CD4-positive, alpha-beta T cell (primary cell): Measurements from ENCODE around the gene SNAPC4. TPM values are rescaled to one million over a fixed set of nuclear protein-coding genes. Genes with fewer than 3 reads are reported as not detected.
A peak's percentile ranks its signal among the peaks of the same experiment; 100 is the strongest.

Experiments
- ATAC-seq: fragments of 200-7000 bp; cut with Tn5 transposase; one replicate; pipeline ENCODE4 v1.10.0; 2022; ENCODE audit warnings: mild to moderate bottlenecking; ENCODE audit not compliant: poor library complexity
- CTCF ChIA-PET: fragments of 350-600 bp; sonication (Branson Sonifier 250); formaldehyde crosslinking; loops from one replicate; lab custom pipeline; 2021; ENCODE audit warnings: antibody characterized with exemption, inconsistent platforms; lab: Charles Lee
- POLR2A ChIA-PET: fragments of 350-600 bp; sonication (Branson Sonifier 250); formaldehyde crosslinking; loops from one replicate; lab custom pipeline; 2021; ENCODE audit warnings: antibody characterized with exemption, inconsistent platforms; lab: Charles Lee
- DNase-seq, 14 experiments: peaks; one replicate each; pipeline ENCODE4 v3.0.0-alpha.2; 2013 to 2020; ENCODE audit warnings: mixed read lengths in 2 of 14
- H3K27ac ChIP-seq, 2 donors: one replicate each; pipeline versions ENCODE4 v1.5.1 to v1.7.0; 2013; ENCODE audit warnings: low read length in 2 of 2, low read depth in 1 of 2, mild to moderate bottlenecking in 1 of 2
- H3K27me3 ChIP-seq, 2 experiments: 1 replicate in 1 of 2; 2 replicates in 1 of 2; pipeline versions ENCODE4 v1.6.1 to v1.7.0; 2013; ENCODE audit warnings: low read length in 2 of 2, control low read depth in 1 of 2, mild to moderate bottlenecking in 1 of 2, moderate library complexity in 1 of 2; ENCODE audit not compliant: insufficient read depth in 2 of 2, control insufficient read depth in 1 of 2
- H3K36me3 ChIP-seq: one replicate; pipeline ENCODE4 v1.6.1; 2013; ENCODE audit warnings: low read length, control low read depth; ENCODE audit not compliant: insufficient read depth
- H3K4me1 ChIP-seq: one replicate; pipeline ENCODE4 v1.6.1; 2013; ENCODE audit warnings: low read length, control low read depth; ENCODE audit not compliant: insufficient read depth
- H3K4me3 ChIP-seq: one replicate; pipeline ENCODE4 v1.5.1; 2013; ENCODE audit warnings: mild to moderate bottlenecking, low read length, moderate library complexity
- H3K9me3 ChIP-seq, 2 experiments: 1 replicate in 1 of 2; 2 replicates in 1 of 2; pipeline versions ENCODE4 v1.6.1 to v1.7.0; 2013; ENCODE audit warnings: low read length in 2 of 2, mild to moderate bottlenecking in 2 of 2, control low read depth in 1 of 2, moderate library complexity in 1 of 2; ENCODE audit not compliant: control insufficient read depth in 1 of 2, insufficient read depth in 1 of 2
- H3K27ac Mint-ChIP-seq: one replicate; pipeline ENCODE4 v1.8.0; 2020; ENCODE audit warnings: mixed read lengths
- H3K27me3 Mint-ChIP-seq: one replicate; pipeline ENCODE4 v1.8.0; 2021; ENCODE audit warnings: mixed read lengths
- H3K36me3 Mint-ChIP-seq: one replicate; pipeline ENCODE4 v1.8.0; 2021; ENCODE audit warnings: low read depth, mixed read lengths
- H3K4me1 Mint-ChIP-seq: one replicate; pipeline ENCODE4 v1.8.0; 2021; ENCODE audit warnings: low read depth, mixed read lengths
- H3K4me3 Mint-ChIP-seq: one replicate; pipeline ENCODE4 v1.8.0; 2020; ENCODE audit warnings: mild to moderate bottlenecking, mixed read lengths
- H3K9me3 Mint-ChIP-seq: one replicate; pipeline ENCODE4 v1.8.0; 2020; ENCODE audit warnings: mixed read lengths
- intact Hi-C, 2 experiments: fragments of 100-400 bp; cut with DNase I in 1 of 2; cut with micrococcal nuclease in 1 of 2; formaldehyde crosslinking; loops; one replicate each; pipeline versions ENCODE4 v1.15.1 to v1.9.0; 2023 to 2025; cut with DNase I, micrococcal nuclease
- total RNA-seq, 174 experiments: library from RNA in 2 of 174; stranded (reverse) in 2 of 174; gene quantifications; one replicate each; pipeline ENCODE4 v1.2.3 and lab custom pipeline; 2021 to 2026
- TF ChIP-seq, protein P1 (sequence below): fragments of 200-600 bp; IDR thresholded peaks from one replicate; pipeline ENCODE4 v1.8.0; 2022; ENCODE audit warnings: antibody characterized with exemption, mild to moderate bottlenecking

Gene SNAPC4
- total RNA-seq, 2 experiments from 2014 or later: 7.7 to 8.0 TPM

GRCh38 chr9:136430588-136431234, 30.7 kb upstream of the SNAPC4 start:
- Mint-ChIP-seq H3K9me3 (no peaks in the 10 kb centered on the region), H3K27me3 (no peaks in the 10 kb centered on the region), H3K4me3 (no peak overlapping the region), H3K36me3 (peaks cover 17% of the 10 kb centered on the region), H3K27ac (no peak overlapping the region), H3K4me1 (no peaks in the 10 kb centered on the region)
- no peak for ATAC-seq
- no peaks in the 10 kb centered on the region for H3K27me3 ChIP-seq
- DNase-seq: no peak
- TF ChIP-seq, protein P1, sequence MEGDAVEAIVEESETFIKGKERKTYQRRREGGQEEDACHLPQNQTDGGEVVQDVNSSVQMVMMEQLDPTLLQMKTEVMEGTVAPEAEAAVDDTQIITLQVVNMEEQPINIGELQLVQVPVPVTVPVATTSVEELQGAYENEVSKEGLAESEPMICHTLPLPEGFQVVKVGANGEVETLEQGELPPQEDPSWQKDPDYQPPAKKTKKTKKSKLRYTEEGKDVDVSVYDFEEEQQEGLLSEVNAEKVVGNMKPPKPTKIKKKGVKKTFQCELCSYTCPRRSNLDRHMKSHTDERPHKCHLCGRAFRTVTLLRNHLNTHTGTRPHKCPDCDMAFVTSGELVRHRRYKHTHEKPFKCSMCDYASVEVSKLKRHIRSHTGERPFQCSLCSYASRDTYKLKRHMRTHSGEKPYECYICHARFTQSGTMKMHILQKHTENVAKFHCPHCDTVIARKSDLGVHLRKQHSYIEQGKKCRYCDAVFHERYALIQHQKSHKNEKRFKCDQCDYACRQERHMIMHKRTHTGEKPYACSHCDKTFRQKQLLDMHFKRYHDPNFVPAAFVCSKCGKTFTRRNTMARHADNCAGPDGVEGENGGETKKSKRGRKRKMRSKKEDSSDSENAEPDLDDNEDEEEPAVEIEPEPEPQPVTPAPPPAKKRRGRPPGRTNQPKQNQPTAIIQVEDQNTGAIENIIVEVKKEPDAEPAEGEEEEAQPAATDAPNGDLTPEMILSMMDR: no peak
- no peak overlapping the region for H3K4me3 ChIP-seq
- ChIA-PET POLR2A (no interaction called here), CTCF (no interaction called here)
- intact Hi-C loops: no loop called here
- H3K36me3 ChIP-seq: peaks cover 23% of the 10 kb centered on the region
- H3K27ac ChIP-seq: no peak overlapping the region
- no peaks in the 10 kb centered on the region for H3K9me3 ChIP-seq
- H3K4me1 ChIP-seq: no peaks in the 10 kb centered on the region

GRCh38 chr9:136429683-136430491, 29.9 kb upstream of the SNAPC4 start:
- Mint-ChIP-seq H3K27me3 (no peaks in the 10 kb centered on the region), H3K4me3 (no peak overlapping the region), H3K27ac (no peak overlapping the region), H3K4me1 (no peaks in the 10 kb centered on the region), H3K9me3 (no peaks in the 10 kb centered on the region), H3K36me3 (peaks cover 14% of the 10 kb centered on the region)
- intact Hi-C loops: no loop called here
- Histone ChIP-seq H3K4me3 (no peak overlapping the region), H3K4me1 (no peaks in the 10 kb centered on the region), H3K27me3 (no peaks in the 10 kb centered on the region), H3K36me3 (peaks cover 19% of the 10 kb centered on the region), H3K9me3 (no peaks in the 10 kb centered on the region), H3K27ac (no peak overlapping the region)
- peak in 1 of 14 experiments; percentile 17 for DNase-seq
- ATAC-seq: no peak
- ChIA-PET CTCF (no interaction called here), POLR2A (no interaction called here)
- TF ChIP-seq, protein P1: no peak

DNA sequence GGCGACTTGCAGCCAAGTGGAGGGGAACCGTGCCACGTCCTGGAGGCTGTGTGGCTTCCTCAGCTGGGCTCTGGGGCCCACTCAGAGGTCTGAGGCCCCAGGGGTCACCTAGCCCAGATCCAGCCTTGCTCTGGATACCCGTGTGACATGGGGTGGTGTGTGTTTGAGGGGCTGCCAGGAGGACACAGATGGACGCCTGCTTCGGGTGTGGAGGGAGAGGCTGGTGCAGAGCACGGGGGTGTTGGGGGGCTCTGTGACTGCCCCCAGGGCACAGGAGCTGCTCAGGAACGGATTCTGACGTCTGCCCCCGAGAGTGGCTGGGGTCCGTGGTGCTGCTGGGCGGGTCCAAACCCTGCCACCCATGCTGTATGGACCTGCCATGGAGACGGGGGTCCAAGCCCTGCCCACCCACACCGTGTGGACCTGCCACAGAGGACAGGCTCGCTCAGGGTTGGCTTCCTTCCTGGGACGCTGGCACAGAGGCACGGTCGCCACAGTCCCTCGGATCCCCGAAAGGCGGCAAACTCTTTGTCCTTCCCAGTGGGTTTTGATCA, 29.2 kb upstream of the SNAPC4 start:
- peaks cover 21% of the 10 kb centered on the region for H3K36me3 Mint-ChIP-seq
- Histone ChIP-seq H3K4me1 (no peaks in the 10 kb centered on the region), H3K9me3 (no peaks in the 10 kb centered on the region), H3K36me3 (peaks cover 24% of the 10 kb centered on the region), H3K27me3 (no peaks in the 10 kb centered on the region), H3K4me3 (no peak overlapping the region), H3K27ac (no peak overlapping the region)
- CTCF ChIA-PET: no interaction called here
- no peaks in the 10 kb centered on the region for H3K9me3 Mint-ChIP-seq
- DNase-seq (peak in 1 of 14 experiments; percentile 18), ATAC-seq (no peak)
- TF ChIP-seq, protein P1: no peak
- no peaks in the 10 kb centered on the region for H3K4me1 Mint-ChIP-seq
- POLR2A ChIA-PET: no interaction called here
- H3K27ac Mint-ChIP-seq: no peak overlapping the region
- no peak overlapping the region for H3K4me3 Mint-ChIP-seq
- intact Hi-C loops: no loop called here
- H3K27me3 Mint-ChIP-seq: no peaks in the 10 kb centered on the region
